OCI-LY3 (cell line): Measurements from ENCODE around the gene TMEM163.

ENCODE experiments used
- EZH2phosphoT487 ChIP-seq: fragments of 200-600 bp; shearing (Covaris generic); IDR thresholded peaks from 2 replicates; pipeline ENCODE4 v1.6.1; 2018; ENCODE audit warnings: antibody characterized with exemption, mixed run types, low read depth
- TF ChIP-seq, protein P1 (sequence below): fragments of 200-600, 300-600 bp; sonication (generic); IDR thresholded peaks from 2 replicates; pipeline ENCODE4 v1.5.1; 2014; ENCODE audit warnings: antibody characterized with exemption, low read length, low read depth

DNA sequence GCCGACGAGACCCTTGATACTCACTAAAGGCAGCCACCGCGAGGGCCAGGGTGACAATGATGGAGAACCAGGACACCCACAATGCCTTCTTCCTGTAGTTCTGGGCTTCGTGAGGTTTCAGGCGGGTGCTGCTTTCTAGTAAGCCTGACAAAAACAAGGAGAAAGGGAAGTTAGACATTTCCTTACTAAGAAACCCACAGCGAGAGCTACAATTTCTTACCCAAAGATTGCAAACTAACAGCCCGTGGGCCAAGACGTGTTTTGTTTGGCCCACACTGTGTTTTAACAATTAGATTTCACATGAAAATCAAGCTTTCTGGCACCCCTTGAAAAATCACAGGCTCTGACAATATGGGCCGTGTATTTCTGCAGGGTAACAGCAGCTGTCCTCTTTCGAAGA lies 5.6 kb downstream of the TMEM163 start:
- TF ChIP-seq, protein P1, sequence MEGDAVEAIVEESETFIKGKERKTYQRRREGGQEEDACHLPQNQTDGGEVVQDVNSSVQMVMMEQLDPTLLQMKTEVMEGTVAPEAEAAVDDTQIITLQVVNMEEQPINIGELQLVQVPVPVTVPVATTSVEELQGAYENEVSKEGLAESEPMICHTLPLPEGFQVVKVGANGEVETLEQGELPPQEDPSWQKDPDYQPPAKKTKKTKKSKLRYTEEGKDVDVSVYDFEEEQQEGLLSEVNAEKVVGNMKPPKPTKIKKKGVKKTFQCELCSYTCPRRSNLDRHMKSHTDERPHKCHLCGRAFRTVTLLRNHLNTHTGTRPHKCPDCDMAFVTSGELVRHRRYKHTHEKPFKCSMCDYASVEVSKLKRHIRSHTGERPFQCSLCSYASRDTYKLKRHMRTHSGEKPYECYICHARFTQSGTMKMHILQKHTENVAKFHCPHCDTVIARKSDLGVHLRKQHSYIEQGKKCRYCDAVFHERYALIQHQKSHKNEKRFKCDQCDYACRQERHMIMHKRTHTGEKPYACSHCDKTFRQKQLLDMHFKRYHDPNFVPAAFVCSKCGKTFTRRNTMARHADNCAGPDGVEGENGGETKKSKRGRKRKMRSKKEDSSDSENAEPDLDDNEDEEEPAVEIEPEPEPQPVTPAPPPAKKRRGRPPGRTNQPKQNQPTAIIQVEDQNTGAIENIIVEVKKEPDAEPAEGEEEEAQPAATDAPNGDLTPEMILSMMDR = no peak
- TF ChIP-seq EZH2phosphoT487 = no peak
